GM23338 (cell line): Measurements from ENCODE around the gene TTC9C. TPM values are rescaled to one million over a fixed set of nuclear protein-coding genes. Genes with fewer than 3 reads are reported as not detected.
"Not testable (repeated sequence)": the region's sequence is repeated elsewhere in the genome, so short reads cannot be mapped to it uniquely, and the experiment has no call there.

ENCODE experiments used
- ATAC-seq: fragments of 200-7000 bp; cut with Tn5 transposase; 3 replicates; pipeline ENCODE4 v1.9.1; 2020
- DNase-seq: peaks from one replicate; pipeline ENCODE4 v3.0.0-alpha.2; 2015; ENCODE audit warnings: low spot score
- H2AFZ ChIP-seq: fragments of 200-600 bp; sonication (generic); 2 replicates; pipeline ENCODE4 v1.8.0; 2016; ENCODE audit warnings: antibody characterized with exemption, mild to moderate bottlenecking, moderate library complexity
- H3F3A ChIP-seq: fragments of 200-600 bp; sonication (generic); replicated peaks from 2 replicates; pipeline ENCODE4 v1.8.0; 2017; ENCODE audit warnings: antibody characterized with exemption, mixed run types, low read depth
- H3K27ac ChIP-seq: fragments of 200-600 bp; sonication (generic); 2 replicates; pipeline ENCODE4 v1.6.1; 2016; ENCODE audit warnings: low read depth
- H3K27me3 ChIP-seq: fragments of 200-600 bp; sonication (generic); 2 replicates; pipeline ENCODE4 v1.8.0; 2016; ENCODE audit warnings: mild to moderate bottlenecking, mixed run types, moderate library complexity; ENCODE audit not compliant: insufficient read depth
- H3K36me3 ChIP-seq: fragments of 200-600 bp; sonication (generic); 2 replicates; pipeline ENCODE4 v1.8.0; 2016; ENCODE audit warnings: mild to moderate bottlenecking; ENCODE audit not compliant: insufficient read depth
- H3K4me1 ChIP-seq: fragments of 200-600 bp; sonication (generic); 2 replicates; pipeline ENCODE4 v1.8.0; 2016; ENCODE audit warnings: mild to moderate bottlenecking, moderate library complexity; ENCODE audit not compliant: insufficient read depth
- H3K4me2 ChIP-seq: fragments of 200-600 bp; sonication (generic); 2 replicates; pipeline ENCODE4 v1.7.1; 2017; ENCODE audit warnings: mixed run types
- H3K4me3 ChIP-seq: fragments of 200-600 bp; sonication (generic); 2 replicates; pipeline ENCODE4 v1.6.1; 2016; ENCODE audit warnings: mixed run types
- H3K79me2 ChIP-seq: fragments of 200-600 bp; sonication (generic); replicated peaks from 2 replicates; pipeline ENCODE4 v1.8.0; 2017; ENCODE audit warnings: mild to moderate bottlenecking; ENCODE audit not compliant: insufficient read depth
- H3K9me2 ChIP-seq: fragments of 200-600 bp; sonication (generic); 2 replicates; pipeline ENCODE4 v1.8.0; 2017; ENCODE audit not compliant: insufficient read depth
- H4K20me1 ChIP-seq: fragments of 200-600 bp; sonication (generic); replicated peaks from 2 replicates; pipeline ENCODE4 v1.8.0; 2017; ENCODE audit warnings: mild to moderate bottlenecking; ENCODE audit not compliant: insufficient read depth
- H3K27ac Mint-ChIP-seq: 2 replicates; pipeline ENCODE4 v1.8.0; 2020; ENCODE audit warnings: inconsistent platforms, mild to moderate bottlenecking, moderate library complexity, mixed read lengths
- H3K27me3 Mint-ChIP-seq: 3 replicates; pipeline ENCODE4 v1.8.0; 2022; ENCODE audit warnings: low read depth, mild to moderate bottlenecking, moderate library complexity, mixed read lengths, inconsistent platforms; ENCODE audit not compliant: insufficient read depth, poor library complexity
- H3K36me3 Mint-ChIP-seq: 3 replicates; pipeline ENCODE4 v1.8.0; 2021; ENCODE audit warnings: low read depth, mild to moderate bottlenecking, inconsistent platforms, moderate library complexity, mixed read lengths
- H3K4me1 Mint-ChIP-seq: 3 replicates; pipeline ENCODE4 v1.8.0; 2020; ENCODE audit warnings: mild to moderate bottlenecking, inconsistent platforms, mixed read lengths
- H3K4me3 Mint-ChIP-seq: 3 replicates; pipeline ENCODE4 v1.8.0; 2021; ENCODE audit warnings: moderate library complexity, mild to moderate bottlenecking, inconsistent platforms, mixed read lengths
- H3K9me3 Mint-ChIP-seq: 3 replicates; pipeline ENCODE4 v1.8.0; 2020; ENCODE audit warnings: moderate library complexity, mild to moderate bottlenecking, inconsistent platforms, mixed read lengths
- EZH2 ChIP-seq: fragments of 200-600 bp; sonication (generic); IDR thresholded peaks from one replicate; pipeline ENCODE4 v1.8.0; 2017; ENCODE audit warnings: antibody characterized with exemption, mild to moderate bottlenecking, low read depth; ENCODE audit not compliant: unreplicated experiment
- EZH2phosphoT487 ChIP-seq: fragments of 200-600 bp; sonication (generic); IDR thresholded peaks from one replicate; pipeline ENCODE4 v1.8.1; 2018; ENCODE audit warnings: antibody characterized with exemption; ENCODE audit not compliant: unreplicated experiment
- NANOG ChIP-seq: IDR thresholded peaks from 2 replicates; pipeline ENCODE4 v1.6.1; 2016; ENCODE audit warnings: antibody characterized with exemption, borderline replicate concordance
- ZNF114 ChIP-seq: fragments of 250-450 bp; sonication (Bioruptor Pico); IDR thresholded peaks from 2 replicates; pipeline ENCODE4 v1.5.0; 2020; ENCODE audit warnings: mild to moderate bottlenecking, moderate library complexity
- ZNF331 ChIP-seq: fragments of 250-450 bp; sonication (Bioruptor Pico); IDR thresholded peaks from 2 replicates; pipeline ENCODE4 v1.5.0; 2020; ENCODE audit warnings: low read depth, mild to moderate bottlenecking, moderate library complexity
- polyA plus RNA-seq: library from polyadenylated mRNA; unstranded; fragments of >200 nt; fragmentation: Nextera tagmentation; extraction: Ambion mirVana; gene quantifications from 2 replicates; pipeline ENCODE4 v1.2.1, GENCODE V29; 2016
- total RNA-seq: library from RNA; depleted of rRNA; stranded (reverse); fragments of >200 nt; shearing (Covaris generic); gene quantifications from 2 replicates; pipeline ENCODE4 v1.2.3, GENCODE V29; 2014
- TF ChIP-seq, protein P1 (sequence below): IDR thresholded peaks from one replicate; pipeline ENCODE4 v1.6.1; 2018; ENCODE audit warnings: antibody characterized with exemption; ENCODE audit not compliant: unreplicated experiment
- TF ChIP-seq, protein P2 (sequence below): fragments of 250-450 bp; sonication (Bioruptor Pico); IDR thresholded peaks from 2 replicates; pipeline ENCODE4 v1.5.0; 2020; ENCODE audit warnings: mild to moderate bottlenecking, moderate library complexity
- TF ChIP-seq, protein P3 (sequence below), 2 experiments: fragments of 200-600 bp in 1 of 2; sonication (generic) in 1 of 2; conservative IDR thresholded peaks; 2 replicates each; pipeline versions ENCODE4 v1.5.1 to v1.6.1; 2016 to 2017; ENCODE audit warnings: antibody characterized with exemption in 2 of 2, low read depth in 2 of 2, mild to moderate bottlenecking in 2 of 2, moderate library complexity in 1 of 2

Gene TTC9C
- total and polyA plus RNA-seq, 2 experiments from 2014 or later = 27.5 to 42.0 TPM

DNA sequence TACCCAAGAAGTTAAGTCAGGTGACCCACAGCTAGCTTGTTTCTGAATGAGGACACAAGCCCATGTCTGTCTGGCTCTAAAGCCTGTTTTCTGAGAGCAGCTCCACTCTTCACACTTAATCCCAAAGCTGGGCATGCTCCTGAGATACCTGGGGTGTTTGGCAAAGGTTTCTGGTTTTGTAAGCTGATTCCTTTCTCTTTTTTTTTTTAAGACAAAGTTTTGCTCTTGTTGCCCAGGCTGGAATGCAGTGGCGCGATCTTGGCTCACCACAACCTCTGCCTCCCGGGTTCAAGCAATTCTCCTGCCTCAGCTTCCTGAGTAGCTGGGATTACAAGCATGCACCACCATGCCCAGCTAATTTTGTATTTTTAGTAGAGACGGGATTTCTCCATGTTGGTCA lies 34.7 kb upstream of the TTC9C start:
- not testable (repeated sequence) for H3K4me3 Mint-ChIP-seq, H3K4me1 ChIP-seq, H3K4me3 ChIP-seq, H3K4me2 ChIP-seq, H3K9me3 Mint-ChIP-seq, ATAC-seq, DNase-seq, H3K36me3 ChIP-seq, H3K9me2 ChIP-seq, H2AFZ ChIP-seq, H4K20me1 ChIP-seq, H3K79me2 ChIP-seq, H3K27me3 ChIP-seq, H3K27ac ChIP-seq, H3F3A ChIP-seq, H3K27ac Mint-ChIP-seq
- Mint-ChIP-seq H3K36me3 (peaks cover 43% of the 10 kb centered on the region), H3K4me1 (peaks cover 18% of the 10 kb centered on the region; the same call in 2 of the 3 replicates), H3K27me3 (peaks cover 10% of the 10 kb centered on the region)

DNA sequence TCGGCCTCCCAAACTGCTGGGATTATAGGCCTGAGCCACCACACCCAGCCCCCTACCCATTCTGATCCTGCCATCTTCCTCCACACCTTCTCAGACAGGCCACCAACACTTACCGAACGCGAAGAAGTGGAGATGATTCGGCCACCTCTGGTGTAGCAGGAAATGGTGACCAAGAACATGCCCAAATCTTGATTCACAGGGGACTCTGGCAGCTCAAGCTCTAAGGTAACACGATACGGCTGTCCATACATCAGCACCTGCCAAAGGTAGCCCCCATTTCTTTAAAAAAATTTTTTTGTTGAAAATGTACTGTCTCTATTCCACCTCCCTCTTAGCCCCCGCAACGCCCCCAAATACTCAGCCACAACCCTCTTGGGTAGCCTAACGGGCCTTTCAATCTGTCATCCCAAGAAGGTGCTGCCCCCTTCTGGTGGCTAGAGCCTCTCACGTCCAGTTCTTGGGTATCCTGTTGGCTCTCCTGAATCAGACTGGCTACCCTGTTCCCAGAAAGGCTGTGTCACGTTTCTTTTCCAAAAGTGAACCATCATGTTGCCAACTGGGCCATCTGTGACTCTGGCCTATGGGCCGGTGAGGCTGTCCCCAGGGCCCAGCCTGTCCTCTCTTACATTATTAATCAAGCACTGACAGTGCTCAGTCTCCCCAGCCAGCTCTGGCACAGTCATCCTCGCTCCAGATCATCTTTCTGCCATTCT lies 33.7 kb upstream of the TTC9C start:
- Histone ChIP-seq H3K9me2 (no peaks in the 10 kb centered on the region), H3K27me3 (no peaks in the 10 kb centered on the region), H3K4me2 (no peak overlapping the region), H4K20me1 (no peaks in the 10 kb centered on the region; the same call in 1 of the 2 replicates), H2AFZ (no peak overlapping the region), H3K79me2 (no peaks in the 10 kb centered on the region), H3F3A (peaks cover 5% of the 10 kb centered on the region; the same call in 1 of the 2 replicates), H3K4me3 (no peak overlapping the region), H3K4me1 (no peaks in the 10 kb centered on the region; the same call in 1 of the 2 replicates), H3K36me3 (no peaks in the 10 kb centered on the region; the same call in 1 of the 2 replicates), H3K27ac (peak overlapping the region; percentile 83)
- H3K4me3 Mint-ChIP-seq = no peak overlapping the region; the same call in 2 of the 3 replicates
- DNase-seq (peak; percentile 94), ATAC-seq (peak; percentile 96)
- H3K36me3 Mint-ChIP-seq = peaks cover 44% of the 10 kb centered on the region
- TF ChIP-seq EZH2 (no peak), ZNF331 (CRISPR knock-in tag) (no peak), ZNF114 (CRISPR knock-in tag) (no peak), NANOG (no peak), EZH2phosphoT487 (no peak)
- TF ChIP-seq, protein P1, sequence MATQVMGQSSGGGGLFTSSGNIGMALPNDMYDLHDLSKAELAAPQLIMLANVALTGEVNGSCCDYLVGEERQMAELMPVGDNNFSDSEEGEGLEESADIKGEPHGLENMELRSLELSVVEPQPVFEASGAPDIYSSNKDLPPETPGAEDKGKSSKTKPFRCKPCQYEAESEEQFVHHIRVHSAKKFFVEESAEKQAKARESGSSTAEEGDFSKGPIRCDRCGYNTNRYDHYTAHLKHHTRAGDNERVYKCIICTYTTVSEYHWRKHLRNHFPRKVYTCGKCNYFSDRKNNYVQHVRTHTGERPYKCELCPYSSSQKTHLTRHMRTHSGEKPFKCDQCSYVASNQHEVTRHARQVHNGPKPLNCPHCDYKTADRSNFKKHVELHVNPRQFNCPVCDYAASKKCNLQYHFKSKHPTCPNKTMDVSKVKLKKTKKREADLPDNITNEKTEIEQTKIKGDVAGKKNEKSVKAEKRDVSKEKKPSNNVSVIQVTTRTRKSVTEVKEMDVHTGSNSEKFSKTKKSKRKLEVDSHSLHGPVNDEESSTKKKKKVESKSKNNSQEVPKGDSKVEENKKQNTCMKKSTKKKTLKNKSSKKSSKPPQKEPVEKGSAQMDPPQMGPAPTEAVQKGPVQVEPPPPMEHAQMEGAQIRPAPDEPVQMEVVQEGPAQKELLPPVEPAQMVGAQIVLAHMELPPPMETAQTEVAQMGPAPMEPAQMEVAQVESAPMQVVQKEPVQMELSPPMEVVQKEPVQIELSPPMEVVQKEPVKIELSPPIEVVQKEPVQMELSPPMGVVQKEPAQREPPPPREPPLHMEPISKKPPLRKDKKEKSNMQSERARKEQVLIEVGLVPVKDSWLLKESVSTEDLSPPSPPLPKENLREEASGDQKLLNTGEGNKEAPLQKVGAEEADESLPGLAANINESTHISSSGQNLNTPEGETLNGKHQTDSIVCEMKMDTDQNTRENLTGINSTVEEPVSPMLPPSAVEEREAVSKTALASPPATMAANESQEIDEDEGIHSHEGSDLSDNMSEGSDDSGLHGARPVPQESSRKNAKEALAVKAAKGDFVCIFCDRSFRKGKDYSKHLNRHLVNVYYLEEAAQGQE = no peak
- TF ChIP-seq, protein P2, sequence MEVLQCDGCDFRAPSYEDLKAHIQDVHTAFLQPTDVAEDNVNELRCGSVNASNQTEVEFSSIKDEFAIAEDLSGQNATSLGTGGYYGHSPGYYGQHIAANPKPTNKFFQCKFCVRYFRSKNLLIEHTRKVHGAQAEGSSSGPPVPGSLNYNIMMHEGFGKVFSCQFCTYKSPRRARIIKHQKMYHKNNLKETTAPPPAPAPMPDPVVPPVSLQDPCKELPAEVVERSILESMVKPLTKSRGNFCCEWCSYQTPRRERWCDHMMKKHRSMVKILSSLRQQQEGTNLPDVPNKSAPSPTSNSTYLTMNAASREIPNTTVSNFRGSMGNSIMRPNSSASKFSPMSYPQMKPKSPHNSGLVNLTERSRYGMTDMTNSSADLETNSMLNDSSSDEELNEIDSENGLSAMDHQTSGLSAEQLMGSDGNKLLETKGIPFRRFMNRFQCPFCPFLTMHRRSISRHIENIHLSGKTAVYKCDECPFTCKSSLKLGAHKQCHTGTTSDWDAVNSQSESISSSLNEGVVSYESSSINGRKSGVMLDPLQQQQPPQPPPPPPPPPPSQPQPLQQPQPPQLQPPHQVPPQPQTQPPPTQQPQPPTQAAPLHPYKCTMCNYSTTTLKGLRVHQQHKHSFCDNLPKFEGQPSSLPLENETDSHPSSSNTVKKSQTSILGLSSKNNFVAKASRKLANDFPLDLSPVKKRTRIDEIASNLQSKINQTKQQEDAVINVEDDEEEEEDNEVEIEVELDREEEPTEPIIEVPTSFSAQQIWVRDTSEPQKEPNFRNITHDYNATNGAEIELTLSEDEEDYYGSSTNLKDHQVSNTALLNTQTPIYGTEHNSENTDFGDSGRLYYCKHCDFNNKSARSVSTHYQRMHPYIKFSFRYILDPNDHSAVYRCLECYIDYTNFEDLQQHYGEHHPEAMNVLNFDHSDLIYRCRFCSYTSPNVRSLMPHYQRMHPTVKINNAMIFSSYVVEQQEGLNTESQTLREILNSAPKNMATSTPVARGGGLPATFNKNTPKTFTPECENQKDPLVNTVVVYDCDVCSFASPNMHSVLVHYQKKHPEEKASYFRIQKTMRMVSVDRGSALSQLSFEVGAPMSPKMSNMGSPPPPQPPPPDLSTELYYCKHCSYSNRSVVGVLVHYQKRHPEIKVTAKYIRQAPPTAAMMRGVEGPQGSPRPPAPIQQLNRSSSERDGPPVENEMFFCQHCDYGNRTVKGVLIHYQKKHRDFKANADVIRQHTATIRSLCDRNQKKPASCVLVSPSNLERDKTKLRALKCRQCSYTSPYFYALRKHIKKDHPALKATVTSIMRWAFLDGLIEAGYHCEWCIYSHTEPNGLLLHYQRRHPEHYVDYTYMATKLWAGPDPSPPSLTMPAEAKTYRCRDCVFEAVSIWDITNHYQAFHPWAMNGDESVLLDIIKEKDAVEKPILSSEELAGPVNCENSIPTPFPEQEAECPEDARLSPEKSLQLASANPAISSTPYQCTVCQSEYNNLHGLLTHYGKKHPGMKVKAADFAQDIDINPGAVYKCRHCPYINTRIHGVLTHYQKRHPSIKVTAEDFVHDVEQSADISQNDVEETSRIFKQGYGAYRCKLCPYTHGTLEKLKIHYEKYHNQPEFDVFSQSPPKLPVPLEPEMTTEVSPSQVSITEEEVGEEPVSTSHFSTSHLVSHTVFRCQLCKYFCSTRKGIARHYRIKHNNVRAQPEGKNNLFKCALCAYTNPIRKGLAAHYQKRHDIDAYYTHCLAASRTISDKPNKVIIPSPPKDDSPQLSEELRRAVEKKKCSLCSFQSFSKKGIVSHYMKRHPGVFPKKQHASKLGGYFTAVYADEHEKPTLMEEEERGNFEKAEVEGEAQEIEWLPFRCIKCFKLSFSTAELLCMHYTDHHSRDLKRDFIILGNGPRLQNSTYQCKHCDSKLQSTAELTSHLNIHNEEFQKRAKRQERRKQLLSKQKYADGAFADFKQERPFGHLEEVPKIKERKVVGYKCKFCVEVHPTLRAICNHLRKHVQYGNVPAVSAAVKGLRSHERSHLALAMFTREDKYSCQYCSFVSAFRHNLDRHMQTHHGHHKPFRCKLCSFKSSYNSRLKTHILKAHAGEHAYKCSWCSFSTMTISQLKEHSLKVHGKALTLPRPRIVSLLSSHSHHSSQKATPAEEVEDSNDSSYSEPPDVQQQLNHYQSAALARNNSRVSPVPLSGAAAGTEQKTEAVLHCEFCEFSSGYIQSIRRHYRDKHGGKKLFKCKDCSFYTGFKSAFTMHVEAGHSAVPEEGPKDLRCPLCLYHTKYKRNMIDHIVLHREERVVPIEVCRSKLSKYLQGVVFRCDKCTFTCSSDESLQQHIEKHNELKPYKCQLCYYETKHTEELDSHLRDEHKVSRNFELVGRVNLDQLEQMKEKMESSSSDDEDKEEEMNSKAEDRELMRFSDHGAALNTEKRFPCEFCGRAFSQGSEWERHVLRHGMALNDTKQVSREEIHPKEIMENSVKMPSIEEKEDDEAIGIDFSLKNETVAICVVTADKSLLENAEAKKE (CRISPR knock-in tag) = no peak
- TF ChIP-seq, protein P3, sequence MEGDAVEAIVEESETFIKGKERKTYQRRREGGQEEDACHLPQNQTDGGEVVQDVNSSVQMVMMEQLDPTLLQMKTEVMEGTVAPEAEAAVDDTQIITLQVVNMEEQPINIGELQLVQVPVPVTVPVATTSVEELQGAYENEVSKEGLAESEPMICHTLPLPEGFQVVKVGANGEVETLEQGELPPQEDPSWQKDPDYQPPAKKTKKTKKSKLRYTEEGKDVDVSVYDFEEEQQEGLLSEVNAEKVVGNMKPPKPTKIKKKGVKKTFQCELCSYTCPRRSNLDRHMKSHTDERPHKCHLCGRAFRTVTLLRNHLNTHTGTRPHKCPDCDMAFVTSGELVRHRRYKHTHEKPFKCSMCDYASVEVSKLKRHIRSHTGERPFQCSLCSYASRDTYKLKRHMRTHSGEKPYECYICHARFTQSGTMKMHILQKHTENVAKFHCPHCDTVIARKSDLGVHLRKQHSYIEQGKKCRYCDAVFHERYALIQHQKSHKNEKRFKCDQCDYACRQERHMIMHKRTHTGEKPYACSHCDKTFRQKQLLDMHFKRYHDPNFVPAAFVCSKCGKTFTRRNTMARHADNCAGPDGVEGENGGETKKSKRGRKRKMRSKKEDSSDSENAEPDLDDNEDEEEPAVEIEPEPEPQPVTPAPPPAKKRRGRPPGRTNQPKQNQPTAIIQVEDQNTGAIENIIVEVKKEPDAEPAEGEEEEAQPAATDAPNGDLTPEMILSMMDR (conservative IDR thresholded peaks at IDR 0.05; ENCODE audit: low read depth in 2 of 2) = peak; percentile 91 to 97
- H3K27ac Mint-ChIP-seq = peak overlapping the region; percentile 77
- H3K4me1 Mint-ChIP-seq = peaks cover 14% of the 10 kb centered on the region; the same call in 2 of the 3 replicates
- peaks cover 10% of the 10 kb centered on the region for H3K27me3 Mint-ChIP-seq
- no peaks in the 10 kb centered on the region for H3K9me3 Mint-ChIP-seq
